ENCODE data around the gene FSCN2. TPM values are rescaled to one million over a fixed set of nuclear protein-coding genes. Genes with fewer than 3 reads are reported as not detected.
A peak's percentile ranks its signal among the peaks of the same experiment; 100 is the strongest.

Gene FSCN2
- 10 to 100 TPM in 4 of 6 donors, 1 to 10 TPM in 2; 7.9 to 11.9 (median 10.7) TPM for total RNA-seq
- 10 to 100 TPM in 1 of 2 donors, 1 to 10 TPM in 1; 2.5 to 15.3 TPM for polyA plus RNA-seq

GRCh38 chr17:81527591-81528383 lies at the start of gene FSCN2:
TSS of gene FSCN2 (plus strand) at chr17:81528377. CDS start at chr17:81528532, 155 bp downstream.
- Histone ChIP-seq H3K4me3 (peak within 1 kb of the TSS in 1 of 4 donors; percentile 12), H3K36me3 (no peaks in the 10 kb centered on the region), H3K27ac (no peak within 1 kb of the TSS), H3K9me3 (no peaks in the 10 kb centered on the region), H3K4me1 (no peaks in the 10 kb centered on the region), H3K27me3 (no peaks in the 10 kb centered on the region)
- no peak for FAIRE-seq
- ATAC-seq = peak in 1 of 4 donors; percentile 8
- DNase-seq = peak in 3 of 6 donors; percentile 8 to 72 (median 38)
- intact Hi-C loops (cut with DNase I) = no loop called here
- 72 to 80% methylated on average over 25 to 42 of the region's 42 CpGs for WGBS, 2 donors
- TF ChIP-seq CTCF (IDR thresholded peaks at IDR 0.05) = no peak

- no peak for FAIRE-seq
- no peaks in the 10 kb centered on the region for H3K27me3 ChIP-seq
- no peak overlapping the region for H3K27ac ChIP-seq
- peak in 1 of 6 donors; percentile 31 for DNase-seq
- 88 to 89% methylated on average over 20 of the region's 20 CpGs for WGBS, 2 donors
- no peaks in the 10 kb centered on the region for H3K36me3 ChIP-seq
- no peak for ATAC-seq
- no peak overlapping the region for H3K4me3 ChIP-seq
- H3K4me1 ChIP-seq = peaks cover 0 to 14% (median 11%) of the 10 kb centered on the region in 3 donors
- TF ChIP-seq CTCF (IDR thresholded peaks at IDR 0.05) = no peak
- intact Hi-C loops (cut with DNase I) = loop anchor here in 2 of 3 donors (5.0 to 10.0 kb wide), 4 partner anchors 75 to 225 kb away; no protein-coding TSS in a partner anchor
- no peaks in the 10 kb centered on the region for H3K9me3 ChIP-seq
Measured at GRCh38 chr17:81479175-81480071, 48.8 kb upstream of the FSCN2 start.

GRCh38 chr17:81480140-81481072 lies 47.8 kb upstream of the FSCN2 start:
- no peak for FAIRE-seq
- 68 to 71% methylated on average over 21 of the region's 21 CpGs for WGBS, 2 donors
- no peak for TF ChIP-seq CTCF (IDR thresholded peaks at IDR 0.05)
- DNase-seq = peak in 2 of 6 donors; percentile 30 to 38
- Histone ChIP-seq H3K27ac (no peak overlapping the region), H3K36me3 (no peaks in the 10 kb centered on the region), H3K4me3 (no peak overlapping the region), H3K4me1 (peaks cover 0 to 14% (median 11%) of the 10 kb centered on the region in 3 donors), H3K9me3 (no peaks in the 10 kb centered on the region), H3K27me3 (no peaks in the 10 kb centered on the region)
- ATAC-seq = no peak
- intact Hi-C loops (cut with DNase I) = loop anchor here in 2 of 3 donors (5.0 to 10.0 kb wide), 4 partner anchors 76 to 226 kb away; no protein-coding TSS in a partner anchor

GRCh38 chr17:81481073-81481799 lies 46.9 kb upstream of the FSCN2 start:
- 28 to 35% methylated on average over 47 to 92 of the region's 94 CpGs for WGBS, 2 donors
- Histone ChIP-seq H3K36me3 (no peaks in the 10 kb centered on the region), H3K4me3 (peak overlapping the region in 3 of 4 donors; percentile 12 to 40 (median 26)), H3K9me3 (no peaks in the 10 kb centered on the region), H3K4me1 (peaks cover 0 to 14% (median 11%) of the 10 kb centered on the region in 3 donors), H3K27ac (no peak overlapping the region), H3K27me3 (no peaks in the 10 kb centered on the region)
- FAIRE-seq = no peak
- peak in 5 of 6 donors; percentile 47 to 79 (median 72) for DNase-seq
- intact Hi-C loops (cut with DNase I) = loop anchor here in 2 of 3 donors (5.0 to 10.0 kb wide), 4 partner anchors 76 to 226 kb away; no protein-coding TSS in a partner anchor
- TF ChIP-seq CTCF (IDR thresholded peaks at IDR 0.05) = no peak
- ATAC-seq = peak in 3 of 4 donors; percentile 28 to 43 (median 35)

All from pancreas (tissue), 10 donors.